Mesodermal cell (in vitro differentiated cells): Measurements from ENCODE around the gene CEP20.
"Not testable (repeated sequence)": the region's sequence is repeated elsewhere in the genome, so short reads cannot be mapped to it uniquely, and the experiment has no call there.

Experiments used
- H3K27ac ChIP-seq: 2 replicates; pipeline ENCODE4 v1.7.0; 2013; ENCODE audit warnings: mild to moderate bottlenecking, low read depth, low read length, moderate library complexity; ENCODE audit not compliant: severe bottlenecking
- H3K36me3 ChIP-seq: 2 replicates; pipeline ENCODE4 v1.7.1; 2013; ENCODE audit warnings: mild to moderate bottlenecking, low read length, moderate library complexity; ENCODE audit not compliant: control insufficient read depth, insufficient read depth
- H3K4me1 ChIP-seq: one replicate; pipeline ENCODE4 v1.7.1; 2013; ENCODE audit warnings: mild to moderate bottlenecking, low read length; ENCODE audit not compliant: insufficient read depth, control insufficient read depth, poor library complexity, severe bottlenecking
- H3K4me3 ChIP-seq: 2 replicates; pipeline ENCODE4 v1.7.0; 2013; ENCODE audit warnings: low read length, control low read depth, mild to moderate bottlenecking; ENCODE audit not compliant: insufficient read depth, poor library complexity, severe bottlenecking; ENCODE audit errors: extremely low read depth
- H3K9me3 ChIP-seq: 2 replicates; pipeline ENCODE4 v1.7.1; 2013; ENCODE audit warnings: mild to moderate bottlenecking, low read length, moderate library complexity; ENCODE audit not compliant: control insufficient read depth
- WGBS, 2 experiments: methylation state at CpG; one replicate each; pipeline ENCODE4 v1.1.5; 2013; ENCODE audit warnings: missing lambda C conversion rate in 2 of 2; ENCODE audit not compliant: insufficient coverage in 2 of 2; 5-methylcytosine and 5-hydroxymethylcytosine counted together

CEP20 gene

DNA sequence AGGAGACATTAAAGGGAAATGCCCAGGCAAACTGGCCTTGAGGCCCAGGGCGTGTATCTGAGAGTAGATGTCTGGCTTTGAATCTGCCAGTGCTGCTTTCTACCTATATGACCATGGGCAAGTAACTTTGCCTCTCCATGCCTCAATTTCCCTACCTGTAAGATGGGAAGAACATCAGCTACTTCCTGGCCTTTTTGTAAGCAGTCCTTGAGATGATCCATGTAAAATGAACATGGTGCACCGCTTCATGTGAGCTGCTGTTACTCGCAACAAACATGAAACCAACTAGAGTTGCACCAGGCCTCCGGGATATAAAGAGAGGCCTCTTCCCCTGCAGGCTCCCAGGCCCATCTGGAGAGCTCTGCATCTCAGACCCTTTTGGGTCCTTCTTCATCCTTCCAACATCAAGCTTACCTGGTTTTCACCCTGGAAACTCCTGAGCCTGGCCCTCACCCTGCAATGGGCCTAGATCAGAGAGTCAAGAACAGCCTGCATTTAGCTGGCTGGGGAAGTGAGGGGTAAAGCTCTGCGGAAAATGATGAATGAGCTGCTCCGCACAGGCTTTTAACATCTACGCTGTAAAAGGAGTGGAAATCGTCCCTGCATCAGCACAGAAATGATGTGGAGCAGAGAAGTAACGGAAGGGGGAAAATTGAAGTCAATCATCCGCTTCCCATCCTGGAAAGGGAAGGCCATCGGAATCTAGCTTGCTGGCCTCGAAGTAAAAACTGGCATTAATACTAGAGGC lies 29.3 kb downstream of the CEP20 start:
- H3K4me3 ChIP-seq = no peak overlapping the region
- no peaks in the 10 kb centered on the region for H3K9me3 ChIP-seq
- WGBS, 2 experiments = 92 to 96% methylated on average over 11 to 12 of the region's 12 CpGs
- no peak overlapping the region for H3K27ac ChIP-seq
- H3K36me3 ChIP-seq = no peaks in the 10 kb centered on the region
- H3K4me1 ChIP-seq = peaks cover 17% of the 10 kb centered on the region

DNA sequence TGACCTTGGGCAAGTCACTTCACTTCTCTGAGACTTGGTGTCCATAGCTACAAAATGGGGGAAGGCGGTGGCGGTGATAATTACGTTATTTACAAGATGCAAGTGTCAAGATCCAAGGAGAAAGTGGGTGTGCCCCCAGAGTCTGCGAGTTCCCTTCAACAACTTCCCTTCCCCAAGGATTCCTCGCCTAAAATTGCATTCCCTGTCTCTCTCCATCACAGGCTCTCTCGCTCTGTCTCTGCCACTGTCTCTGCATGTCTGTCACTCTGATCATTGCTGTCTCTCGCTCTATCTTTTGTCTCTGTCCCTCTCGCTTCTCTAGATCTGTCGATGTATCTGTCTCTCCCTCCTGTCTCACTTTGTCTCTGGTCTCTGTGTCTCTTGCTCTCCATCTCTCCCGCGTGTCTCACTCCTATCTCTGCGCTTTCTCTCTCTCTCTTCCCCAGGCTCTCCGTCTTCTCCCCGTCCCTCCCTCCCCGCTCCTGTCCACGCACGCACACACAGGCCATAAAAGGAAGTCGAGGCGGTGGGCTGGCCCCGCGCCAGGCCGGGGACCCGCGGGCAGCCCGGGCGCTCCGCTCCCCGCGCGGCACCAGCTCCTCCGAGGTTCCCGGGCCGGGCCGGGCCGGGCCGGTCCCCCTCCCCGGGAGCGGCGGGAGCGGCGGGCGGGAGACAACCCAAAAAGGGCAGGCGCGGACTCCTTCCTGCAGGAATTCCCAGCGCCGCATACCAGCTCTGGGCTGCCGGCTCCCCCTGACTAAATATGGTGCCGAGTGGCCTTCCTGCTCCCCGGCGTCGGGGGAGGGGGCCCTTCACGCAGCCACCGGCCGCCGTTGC lies 30.5 kb downstream of the CEP20 start:
- 1% methylated on average over 27 to 42 of the region's 55 CpGs for WGBS, 2 experiments

DNA sequence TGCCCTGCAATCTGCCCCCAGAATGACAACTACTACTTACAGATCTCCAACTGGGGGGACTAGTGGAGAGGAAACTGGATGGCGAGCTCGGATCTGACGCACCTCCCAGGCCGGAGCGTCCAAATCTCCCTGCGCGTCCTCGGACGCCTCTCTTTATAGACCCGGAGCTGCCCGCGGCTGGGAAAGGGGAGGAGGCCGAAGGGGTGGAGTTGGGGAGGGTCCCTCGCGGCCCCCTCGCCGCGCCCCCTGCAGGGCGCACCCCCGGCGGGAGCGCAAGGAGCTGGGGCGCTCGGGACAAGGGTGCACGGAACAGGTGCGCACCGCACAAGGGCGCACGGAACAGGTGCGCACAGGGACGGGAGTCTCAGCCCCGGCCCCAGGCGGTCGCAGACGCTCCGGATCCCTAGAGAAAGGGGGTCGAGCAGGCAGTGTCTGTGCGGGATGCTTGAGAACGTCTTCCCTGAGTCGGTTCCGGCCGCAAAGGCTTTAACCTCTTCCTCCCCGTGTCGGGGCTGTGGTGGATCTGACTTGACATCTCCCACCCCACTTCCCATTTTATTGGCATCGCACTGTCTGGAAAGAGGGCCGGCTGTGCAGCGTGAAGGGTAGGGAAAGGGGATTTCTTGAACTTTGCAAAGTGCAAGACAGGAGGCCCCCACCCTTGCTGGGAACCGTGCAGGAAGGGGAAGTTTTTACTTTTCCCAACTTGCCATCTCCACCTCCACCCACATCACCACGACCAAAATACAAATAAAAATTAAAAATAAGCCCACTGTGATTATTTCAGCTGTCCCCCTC lies 31.3 kb downstream of the CEP20 start, which contains the start of gene MYH11:
MYH11 (minus strand) TSS at position 128 of the 798 bp plus-strand sequence. CDS start 18,776 bp downstream, outside the sequence.
- no peaks in the 10 kb centered on the region for H3K36me3 ChIP-seq
- peaks cover 17% of the 10 kb centered on the region for H3K4me1 ChIP-seq
- H3K9me3 ChIP-seq = no peaks in the 10 kb centered on the region
- H3K4me3 ChIP-seq = peak within 1 kb of the TSS; percentile 37
- H3K27ac ChIP-seq = no peak within 1 kb of the TSS
- WGBS, 2 experiments = 1 to 2% methylated on average over 28 to 36 of the region's 49 CpGs

More for the DNA sequence above, 30.5 kb downstream of the CEP20 start:
- Histone ChIP-seq H3K4me1 (peaks cover 17% of the 10 kb centered on the region), H3K9me3 (no peaks in the 10 kb centered on the region), H3K36me3 (no peaks in the 10 kb centered on the region), H3K27ac (no peak overlapping the region), H3K4me3 (peak overlapping the region; percentile 37)

DNA sequence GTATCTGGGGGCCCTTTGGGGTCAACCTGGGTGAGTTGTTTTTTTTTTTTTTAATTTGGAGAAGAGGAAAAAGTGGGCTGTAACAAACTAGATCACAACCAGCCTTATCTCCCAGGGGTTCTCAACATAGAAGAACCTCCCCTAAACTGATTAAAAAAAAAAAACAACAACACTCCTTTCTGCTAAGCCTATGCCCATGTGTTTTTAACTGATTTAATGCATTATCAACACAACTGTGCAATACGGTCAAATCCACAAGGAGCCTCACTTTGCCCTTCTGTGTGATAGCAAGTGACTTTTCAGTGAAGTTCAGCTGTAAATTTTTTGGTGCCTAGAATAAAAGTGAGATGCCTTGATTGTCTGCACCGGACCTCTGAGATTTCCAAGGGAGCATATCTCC lies 32.2 kb downstream of the CEP20 start:
- H3K36me3 ChIP-seq = no peaks in the 10 kb centered on the region
- 51 to 63% methylated on average over 1 to 2 of the region's 2 CpGs for WGBS, 2 experiments

DNA sequence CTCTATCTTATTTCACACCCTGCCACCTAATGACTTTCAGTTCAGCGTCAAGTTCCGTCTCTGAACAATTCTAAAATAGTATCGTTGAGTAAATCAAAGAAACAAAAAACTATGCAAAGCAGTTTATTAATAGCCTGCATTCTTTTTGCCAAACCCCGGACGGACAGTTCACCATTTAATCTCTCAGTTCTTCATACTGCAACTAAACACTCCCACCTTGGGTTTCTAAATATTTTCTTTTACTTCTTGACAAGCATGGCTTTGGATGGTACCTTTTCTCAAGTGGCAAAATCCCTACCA lies 32.7 kb downstream of the CEP20 start:
- Histone ChIP-seq H3K4me1 (peaks cover 17% of the 10 kb centered on the region), H3K9me3 (no peaks in the 10 kb centered on the region), H3K4me3 (no peak overlapping the region), H3K36me3 (no peaks in the 10 kb centered on the region), H3K27ac (no peak overlapping the region)
- 90 to 93% methylated on average over 5 of the region's 5 CpGs for WGBS, 2 experiments

More for the DNA sequence above, 32.2 kb downstream of the CEP20 start:
- Histone ChIP-seq H3K9me3 (no peaks in the 10 kb centered on the region), H3K27ac (no peak overlapping the region), H3K4me1 (peaks cover 17% of the 10 kb centered on the region), H3K4me3 (no peak overlapping the region)

DNA sequence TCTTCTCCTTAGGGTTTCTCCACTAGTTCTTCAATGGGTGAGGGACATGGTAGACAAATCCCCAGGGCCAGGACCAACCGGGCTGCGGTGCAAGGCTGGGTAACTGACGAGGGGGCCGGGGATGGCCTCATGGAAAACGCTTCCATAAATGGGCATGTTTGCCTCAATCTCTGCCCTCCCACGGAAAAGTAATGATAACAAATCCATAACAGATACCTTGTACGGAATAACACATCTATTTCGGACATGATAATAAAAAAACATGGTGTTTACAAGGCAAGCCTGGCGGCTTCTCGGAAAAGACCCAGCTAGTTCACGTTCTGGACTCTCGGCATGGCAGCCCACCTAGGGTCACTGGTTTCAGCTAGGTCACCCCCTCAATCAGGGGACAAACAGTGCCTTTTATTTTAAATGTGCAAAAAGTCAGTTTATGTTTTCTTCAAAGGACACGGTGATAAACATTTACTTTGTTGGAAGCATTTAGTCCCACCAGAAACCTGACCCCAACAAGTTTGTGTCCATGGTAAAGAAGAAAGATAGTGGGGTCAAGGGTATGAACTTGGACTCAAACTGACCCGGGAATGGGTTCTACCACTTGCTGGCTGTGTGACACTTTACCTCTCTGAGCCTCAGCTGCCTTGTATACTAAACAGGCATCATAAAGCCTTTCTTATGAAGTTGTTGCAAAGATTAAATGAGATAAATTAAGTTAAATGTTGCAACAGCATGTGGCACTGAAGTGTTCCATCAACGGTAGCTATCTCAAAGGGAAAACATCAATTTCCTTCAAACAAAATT lies 33.3 kb downstream of the CEP20 start:
- peaks cover 17% of the 10 kb centered on the region for H3K4me1 ChIP-seq
- no peak overlapping the region for H3K4me3 ChIP-seq
- WGBS, 2 experiments = 84 to 86% methylated on average over 13 to 14 of the region's 15 CpGs
- H3K27ac ChIP-seq = no peak overlapping the region
- no peaks in the 10 kb centered on the region for H3K36me3 ChIP-seq
- H3K9me3 ChIP-seq = no peaks in the 10 kb centered on the region

DNA sequence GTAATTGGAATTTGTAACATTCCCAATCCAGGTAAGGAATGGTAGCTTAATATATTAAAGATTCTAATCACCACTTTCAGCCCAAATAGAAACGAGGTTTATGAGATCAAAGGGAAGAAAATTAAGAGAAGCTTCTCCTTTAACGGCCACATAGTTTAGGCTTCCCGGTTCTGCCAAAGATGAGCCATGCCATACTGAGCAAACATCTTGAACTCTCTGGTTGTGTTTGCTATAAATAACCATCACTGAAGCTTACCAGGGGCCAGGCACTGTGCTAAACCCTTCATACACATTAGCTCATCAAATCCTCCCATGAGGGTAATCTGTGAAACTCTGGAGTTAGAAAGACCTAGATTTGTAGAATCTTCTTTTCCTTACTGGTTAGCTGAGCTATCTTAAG lies 34.3 kb downstream of the CEP20 start:
- WGBS, 2 experiments = 61 to 75% methylated on average over 2 of the region's 3 CpGs
- Histone ChIP-seq H3K4me3 (no peak overlapping the region), H3K36me3 (no peaks in the 10 kb centered on the region), H3K27ac (no peak overlapping the region), H3K4me1 (peaks cover 17% of the 10 kb centered on the region), H3K9me3 (no peaks in the 10 kb centered on the region)

DNA sequence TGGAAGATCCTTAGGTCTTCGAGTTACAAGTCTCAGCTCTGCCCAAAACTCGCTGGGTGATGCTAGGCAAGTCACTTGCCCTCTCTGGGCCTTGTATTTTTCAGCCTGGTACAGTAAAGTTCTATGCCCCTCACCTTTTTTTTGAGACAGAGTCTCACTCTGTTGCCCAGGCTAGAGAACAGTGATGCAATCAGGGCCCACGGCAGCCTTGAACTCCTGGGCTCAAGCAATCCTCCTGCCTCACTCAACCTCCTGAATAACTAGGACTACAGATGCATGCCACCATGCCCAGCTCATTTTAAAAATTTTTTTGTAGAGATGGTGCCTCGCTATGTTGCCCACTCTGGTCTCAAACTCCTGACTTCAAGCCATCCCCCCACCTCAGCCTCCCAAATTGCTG lies 35.4 kb downstream of the CEP20 start:
- 81 to 93% methylated on average over 3 to 4 of the region's 4 CpGs for WGBS, 2 experiments
- Histone ChIP-seq H3K4me1 (peaks cover 17% of the 10 kb centered on the region), H3K9me3 (no peaks in the 10 kb centered on the region), H3K27ac (no peak overlapping the region), H3K36me3 (no peaks in the 10 kb centered on the region), H3K4me3 (no peak overlapping the region)

DNA sequence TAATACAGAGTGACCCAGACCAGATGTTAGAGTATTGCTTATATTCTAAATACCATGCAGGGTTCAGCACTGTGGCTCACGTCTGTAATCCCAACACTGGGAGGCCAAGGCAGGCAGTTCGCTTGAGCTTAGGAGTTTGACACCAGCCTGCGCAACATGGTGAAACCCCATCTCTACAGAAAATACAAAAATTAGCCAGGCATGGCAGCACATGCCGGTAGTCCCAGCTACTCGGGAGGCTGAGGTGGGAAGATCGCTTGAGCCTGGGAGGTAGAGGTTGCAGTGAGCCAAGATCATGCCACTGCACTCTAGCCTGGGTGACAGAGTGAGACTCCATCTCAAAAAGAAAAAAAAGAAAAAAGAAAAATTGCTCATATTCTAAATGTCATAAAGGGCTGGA lies 37.8 kb downstream of the CEP20 start:
- not testable (repeated sequence) for H3K9me3 ChIP-seq, H3K27ac ChIP-seq, H3K4me1 ChIP-seq, H3K36me3 ChIP-seq, H3K4me3 ChIP-seq
- WGBS, 2 experiments = 87 to 96% methylated on average over 3 to 5 of the region's 6 CpGs
